ENCODE results near the gene ZDHHC21.

- TF ChIP-seq STAG1 (CRISPR knock-in tag; IDR thresholded peaks at IDR 0.05; ENCODE audit: borderline replicate concordance) = no peak
- no peak for TF ChIP-seq RAD21 (CRISPR knock-in tag; conservative IDR thresholded peaks at IDR 0.05 in 1 of 2, IDR thresholded peaks at IDR 0.05 in 1 of 2)
- no peak for TF ChIP-seq SREBF2 (CRISPR knock-in tag; IDR thresholded peaks at IDR 0.05)
- no peak for TF ChIP-seq EZH2 (IDR thresholded peaks at IDR 0.05; ENCODE audit: borderline replicate concordance, low read depth, low read length)
- no peak for TF ChIP-seq ZBTB1 (CRISPR knock-in tag; IDR thresholded peaks at IDR 0.05; ENCODE audit: borderline replicate concordance, low read depth)
- no peak for TF ChIP-seq CREM (IDR thresholded peaks at IDR 0.05; ENCODE audit: low read depth)
- TF ChIP-seq TBP (optimal IDR thresholded peaks at IDR 0.05; ENCODE audit: low read depth, low read length) = no peak
- no peak for TF ChIP-seq POLR2A (conservative IDR thresholded peaks at IDR 0.05)
- TF ChIP-seq CTCF (IDR thresholded peaks at IDR 0.05 in 2 of 3, conservative IDR thresholded peaks at IDR 0.05 in 1 of 3; ENCODE audit: insufficient read depth in 2 of 3, low read depth in 1 of 3, low read length in 3 of 3) = no peak
- TF ChIP-seq HMBOX1 (IDR thresholded peaks at IDR 0.05) = no peak
- no peak for TF ChIP-seq CXXC5 (CRISPR knock-in tag; IDR thresholded peaks at IDR 0.05)
- TF ChIP-seq ZFP30 (CRISPR knock-in tag; IDR thresholded peaks at IDR 0.05; ENCODE audit: borderline replicate concordance) = no peak
Observed at GRCh38 chr9:14687042-14687719, 6.1 kb downstream of the ZDHHC21 start.

Data from K562 (cell line).